Neural progenitor cell (in vitro differentiated cells): ENCODE results near the gene BCR. TPM values are rescaled to one million over a fixed set of nuclear protein-coding genes. Genes with fewer than 3 reads are reported as not detected.

Experiments
- DNase-seq: peaks from one replicate; pipeline ENCODE4 v3.0.0-alpha.2; 2016; ENCODE audit warnings: low spot score
- H2AFZ ChIP-seq: fragments of 200-600 bp; sonication (generic); replicated peaks from 2 replicates; pipeline ENCODE4 v1.6.1; 2016; ENCODE audit warnings: antibody characterized with exemption
- H3F3A ChIP-seq: fragments of 200-600 bp; sonication (generic); 2 replicates; pipeline ENCODE4 v1.6.1; 2016; ENCODE audit warnings: antibody characterized with exemption, low read depth
- H3K27ac ChIP-seq: fragments of 200-600 bp; sonication (generic); 2 replicates; pipeline ENCODE4 v1.5.1; 2016; ENCODE audit warnings: mild to moderate bottlenecking
- H3K27me3 ChIP-seq: fragments of 200-600 bp; sonication (generic); 2 replicates; pipeline ENCODE4 v1.6.1; 2016; ENCODE audit warnings: mild to moderate bottlenecking, moderate library complexity
- H3K36me3 ChIP-seq: fragments of 200-600 bp; sonication (generic); 2 replicates; pipeline ENCODE4 v1.5.1; 2016
- H3K4me1 ChIP-seq: fragments of 200-600 bp; sonication (generic); 2 replicates; pipeline ENCODE4 v1.6.1; 2016; ENCODE audit warnings: mixed run types
- H3K4me2 ChIP-seq: fragments of 200-600 bp; sonication (generic); 2 replicates; pipeline ENCODE4 v1.6.1; 2016
- H3K4me3 ChIP-seq: fragments of 200-600 bp; sonication (generic); 2 replicates; pipeline ENCODE4 v1.5.1; 2016
- H3K79me2 ChIP-seq: fragments of 200-600 bp; sonication (generic); 2 replicates; pipeline ENCODE4 v1.6.1; 2016; ENCODE audit warnings: low read depth
- H3K9ac ChIP-seq: fragments of 200-600 bp; sonication (generic); 2 replicates; pipeline ENCODE4 v1.6.1; 2016
- H3K9me3 ChIP-seq: fragments of 200-600 bp; sonication (generic); 2 replicates; pipeline ENCODE4 v1.5.1; 2016; ENCODE audit warnings: low read depth
- H4K20me1 ChIP-seq: fragments of 200-600 bp; sonication (generic); 2 replicates; pipeline ENCODE4 v1.6.1; 2016; ENCODE audit warnings: low read depth
- H3K27ac Mint-ChIP-seq: 3 replicates; pipeline ENCODE4 v1.8.0; 2021; ENCODE audit warnings: mixed read lengths
- H3K27me3 Mint-ChIP-seq: 2 replicates; pipeline ENCODE4 v1.8.0; 2022; ENCODE audit warnings: low read depth, mild to moderate bottlenecking, inconsistent platforms, moderate library complexity, mixed read lengths; ENCODE audit not compliant: insufficient read depth
- H3K36me3 Mint-ChIP-seq: 3 replicates; pipeline ENCODE4 v1.8.0; 2021; ENCODE audit warnings: mixed read lengths
- H3K4me1 Mint-ChIP-seq: 3 replicates; pipeline ENCODE4 v1.8.0; 2021; ENCODE audit warnings: mixed read lengths
- H3K4me3 Mint-ChIP-seq: 3 replicates; pipeline ENCODE4 v1.8.0; 2021; ENCODE audit warnings: mild to moderate bottlenecking, moderate library complexity, mixed read lengths
- H3K9me3 Mint-ChIP-seq: 3 replicates; pipeline ENCODE4 v1.8.0; 2020; ENCODE audit warnings: mixed read lengths
- CTCF ChIP-seq: fragments of 200-600 bp; sonication (generic); IDR thresholded peaks from 2 replicates; pipeline ENCODE4 v1.5.1; 2017; ENCODE audit warnings: antibody characterized with exemption, mild to moderate bottlenecking
- EZH2 ChIP-seq: fragments of 200-600 bp; sonication (generic); IDR thresholded peaks from 2 replicates; pipeline ENCODE4 v1.6.1; 2017; ENCODE audit warnings: antibody characterized with exemption, mild to moderate bottlenecking, moderate library complexity
- EZH2phosphoT487 ChIP-seq: fragments of 200-600 bp; sonication (generic); IDR thresholded peaks from 2 replicates; pipeline ENCODE4 v1.6.1; 2017; ENCODE audit warnings: antibody characterized with exemption
- total RNA-seq: library from RNA; depleted of rRNA; stranded (reverse); fragments of >200 nt; gene quantifications from 2 replicates; pipeline ENCODE4 v1.2.3, GENCODE V29; 2015; ENCODE audit warnings: low replicate concordance

BCR gene
- total RNA-seq, 1 donor from 2014 or later = 35.5 TPM

GRCh38 chr22:23260645-23261581 is 80.6 kb downstream of the BCR start:
- peak overlapping the region; percentile 42 for H3K27ac Mint-ChIP-seq
- Histone ChIP-seq H3K4me1 (no peaks in the 10 kb centered on the region), H3K4me2 (no peak overlapping the region), H3K9ac (no peak overlapping the region), H3F3A (no peaks in the 10 kb centered on the region), H3K79me2 (no peaks in the 10 kb centered on the region), H4K20me1 (peaks cover 26% of the 10 kb centered on the region), H3K36me3 (no peaks in the 10 kb centered on the region), H3K9me3 (no peaks in the 10 kb centered on the region), H2AFZ (no peak overlapping the region), H3K27me3 (no peaks in the 10 kb centered on the region), H3K4me3 (no peak overlapping the region), H3K27ac (no peak overlapping the region)
- H3K36me3 Mint-ChIP-seq = peaks cover 15% of the 10 kb centered on the region
- peaks cover 2% of the 10 kb centered on the region for H3K27me3 Mint-ChIP-seq
- DNase-seq = no peak
- no peak for TF ChIP-seq EZH2phosphoT487
- no peak for TF ChIP-seq EZH2
- peaks cover 9% of the 10 kb centered on the region for H3K4me1 Mint-ChIP-seq
- H3K4me3 Mint-ChIP-seq = no peak overlapping the region
- H3K9me3 Mint-ChIP-seq = no peaks in the 10 kb centered on the region

- Histone ChIP-seq H3K79me2 (no peaks in the 10 kb centered on the region), H3K27me3 (no peaks in the 10 kb centered on the region), H3K36me3 (no peaks in the 10 kb centered on the region), H3K9ac (no peak overlapping the region), H3K4me3 (no peak overlapping the region), H3F3A (no peaks in the 10 kb centered on the region), H3K4me1 (no peaks in the 10 kb centered on the region), H2AFZ (no peak overlapping the region), H3K9me3 (no peaks in the 10 kb centered on the region), H3K27ac (no peak overlapping the region), H4K20me1 (peaks cover 28% of the 10 kb centered on the region), H3K4me2 (no peak overlapping the region)
- H3K27me3 Mint-ChIP-seq = no peaks in the 10 kb centered on the region
- no peak overlapping the region for H3K27ac Mint-ChIP-seq
- H3K4me3 Mint-ChIP-seq = no peak overlapping the region
- H3K36me3 Mint-ChIP-seq = peaks cover 15% of the 10 kb centered on the region
- DNase-seq = no peak
- no peaks in the 10 kb centered on the region for H3K9me3 Mint-ChIP-seq
- peaks cover 10% of the 10 kb centered on the region for H3K4me1 Mint-ChIP-seq
- TF ChIP-seq CTCF (no peak), EZH2phosphoT487 (no peak), EZH2 (no peak)
Measured at GRCh38 chr22:23261900-23262450, 81.7 kb downstream of the BCR start.

GRCh38 chr22:23262518-23263332 is 82.4 kb downstream of the BCR start:
- Histone ChIP-seq H3K36me3 (no peaks in the 10 kb centered on the region), H3K27ac (no peak overlapping the region), H3K4me3 (no peak overlapping the region), H3K9me3 (no peaks in the 10 kb centered on the region), H3K79me2 (no peaks in the 10 kb centered on the region), H3F3A (no peaks in the 10 kb centered on the region), H2AFZ (no peak overlapping the region), H3K4me1 (no peaks in the 10 kb centered on the region), H4K20me1 (peaks cover 36% of the 10 kb centered on the region), H3K9ac (no peak overlapping the region), H3K27me3 (no peaks in the 10 kb centered on the region), H3K4me2 (no peak overlapping the region)
- Mint-ChIP-seq H3K27me3 (no peaks in the 10 kb centered on the region), H3K36me3 (peaks cover 12% of the 10 kb centered on the region), H3K9me3 (no peaks in the 10 kb centered on the region), H3K4me1 (peaks cover 16% of the 10 kb centered on the region), H3K27ac (no peak overlapping the region), H3K4me3 (no peak overlapping the region)
- TF ChIP-seq EZH2 = no peak
- TF ChIP-seq EZH2phosphoT487 = no peak
- no peak for TF ChIP-seq CTCF
- no peak for DNase-seq
